Dedifferentiated amniotic fluid mesenchymal stem cell (primary cell): Measurements from ENCODE around the gene SECTM1.
"Not testable (repeated sequence)": the region's sequence is repeated elsewhere in the genome, so short reads cannot be mapped to it uniquely, and the experiment has no call there.

ENCODE experiments used
- DNase-seq: peaks from one replicate; pipeline ENCODE4 v3.0.0-alpha.2; 2016; ENCODE audit errors: extremely low spot score

Gene SECTM1

DNA sequence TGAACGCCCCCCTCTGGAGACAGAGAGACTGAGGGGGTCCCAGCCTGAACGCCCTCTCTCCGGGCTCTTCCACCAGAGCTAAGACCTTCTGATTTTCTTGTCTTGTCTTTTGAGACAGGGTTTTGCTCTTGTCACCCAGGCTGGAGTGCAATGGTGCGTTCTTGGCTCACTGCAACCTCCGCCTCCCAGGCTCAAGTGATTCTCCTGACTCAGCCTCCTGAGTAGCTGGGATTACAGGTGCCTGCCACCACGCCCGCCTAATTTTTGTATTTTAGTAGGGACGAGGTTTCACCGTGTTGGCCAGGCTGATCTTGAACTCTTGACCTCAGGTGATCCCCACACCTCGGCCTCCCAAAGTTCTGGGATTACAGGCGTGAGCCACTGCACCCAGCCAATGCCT lies 14.4 kb upstream of the SECTM1 start:
- DNase-seq, result not testable (repeated sequence)

DNA sequence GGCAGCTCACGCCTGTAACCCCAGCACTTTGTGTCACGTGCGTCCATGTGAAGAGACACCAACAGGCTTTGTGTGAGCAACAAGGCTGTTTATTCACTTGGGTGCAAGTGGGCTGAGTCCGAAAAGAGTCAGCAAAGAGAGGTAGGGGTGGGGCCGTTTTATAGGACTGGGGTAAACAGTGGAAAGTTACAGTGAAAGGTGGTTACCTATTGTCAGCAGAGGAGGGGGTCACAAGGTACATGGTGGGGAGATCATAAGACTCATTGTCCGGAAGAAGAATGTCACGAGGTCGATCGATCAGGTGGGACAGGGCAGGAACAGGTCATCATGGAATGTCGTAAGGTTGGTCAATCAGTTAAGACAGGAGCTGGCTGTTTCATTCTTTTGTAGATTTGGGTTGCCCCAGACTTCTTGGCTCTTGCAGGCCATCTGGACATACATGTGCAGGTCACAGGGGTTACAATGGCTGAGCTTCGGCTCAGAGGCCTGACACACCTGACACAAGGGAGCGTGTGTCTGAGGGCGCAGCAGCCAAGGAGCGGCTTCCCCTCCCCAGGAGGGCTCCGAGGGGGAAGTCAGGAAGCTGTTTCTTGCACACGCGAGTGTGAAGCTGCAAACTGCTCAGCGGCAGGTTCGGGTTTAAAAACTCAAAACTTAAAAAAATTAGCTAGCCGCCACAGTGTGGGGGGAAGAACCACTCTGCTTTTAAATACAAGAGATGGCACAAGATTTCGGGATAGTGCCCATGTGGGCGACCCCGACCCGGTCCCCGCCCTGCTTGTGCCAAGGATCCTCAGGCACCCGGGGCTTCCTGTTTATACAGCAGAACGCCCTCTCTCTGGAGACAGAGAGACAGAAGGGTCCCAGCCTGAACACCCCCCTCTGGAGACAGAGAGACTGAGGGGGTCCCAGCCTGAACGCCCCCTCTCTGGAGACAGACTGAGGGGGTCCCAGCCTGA lies 13.1 kb upstream of the SECTM1 start:
- DNase-seq, result no peak

DNA sequence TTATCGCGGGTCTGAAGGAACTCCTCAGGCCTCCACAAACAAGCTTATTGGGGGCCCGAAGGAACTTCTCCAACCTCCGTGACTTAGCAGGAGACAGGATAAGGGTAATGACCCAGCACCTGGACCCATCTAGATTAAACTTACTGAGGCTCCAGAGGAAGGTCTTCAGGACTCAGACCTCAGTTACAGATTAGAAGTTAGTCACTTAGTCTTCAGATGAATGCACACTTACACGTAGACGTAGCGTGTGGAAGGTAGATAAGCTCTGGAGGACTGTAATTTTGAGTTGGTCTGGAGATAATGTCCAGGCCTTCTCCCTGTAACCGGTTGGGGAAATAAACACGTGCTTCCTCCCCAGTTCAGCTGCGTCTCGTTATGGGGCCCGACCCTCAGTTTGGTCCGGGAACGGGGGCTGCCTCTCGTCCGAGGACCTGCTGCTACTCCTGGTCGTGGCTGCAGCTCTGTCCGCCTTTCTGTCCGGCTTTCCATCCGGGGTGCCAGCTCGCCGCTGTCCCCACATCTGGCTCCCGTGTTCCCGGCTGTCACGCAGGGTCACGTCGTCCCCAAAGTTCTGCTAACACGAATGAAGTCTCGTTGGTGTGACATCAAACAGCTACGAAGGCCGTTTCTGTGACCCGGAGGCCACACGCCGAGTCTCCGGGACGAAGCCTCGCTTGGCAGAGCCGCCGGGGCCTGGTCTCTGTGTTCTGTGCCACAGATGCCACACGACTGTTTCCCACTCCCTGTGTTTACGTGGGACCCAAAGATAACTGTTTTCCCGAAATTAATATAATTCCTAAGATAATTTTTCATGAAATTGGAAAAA lies 11.8 kb upstream of the SECTM1 start:
- DNase-seq, result no peak

DNA sequence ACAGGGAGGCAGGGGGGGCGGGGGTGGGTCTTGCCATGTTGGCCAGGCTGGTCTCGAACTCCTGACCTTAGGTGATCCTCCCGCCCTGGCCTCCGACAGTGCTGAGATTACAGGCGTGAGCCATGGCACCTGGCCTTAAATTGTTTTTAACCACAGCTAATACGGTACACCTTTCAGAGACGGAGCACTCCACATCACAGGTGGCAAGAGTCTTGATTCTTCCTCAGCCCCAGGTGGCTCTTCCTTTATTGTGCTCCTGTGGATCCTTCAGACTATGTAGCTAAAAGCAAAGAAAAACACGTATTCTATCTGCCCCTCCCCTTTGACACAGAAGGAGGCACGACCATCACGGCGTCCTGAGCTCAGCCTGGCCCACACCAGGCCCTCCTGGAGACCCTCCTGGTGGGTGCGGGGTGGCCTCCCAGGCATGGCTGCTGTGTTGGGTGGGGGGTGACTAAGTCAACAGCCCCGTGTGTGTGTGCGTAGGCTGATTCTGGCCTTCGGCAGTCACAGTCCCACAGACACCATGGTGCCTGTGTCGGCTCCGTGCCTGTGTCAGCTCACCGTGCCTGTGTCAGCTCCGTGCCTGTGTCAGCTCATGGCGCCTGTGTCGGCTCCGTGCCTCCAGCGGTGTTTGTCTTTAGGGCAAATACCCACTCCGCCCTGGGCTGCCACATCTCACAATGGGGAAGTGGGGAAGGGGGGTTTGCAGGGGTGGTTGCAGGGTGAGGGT lies 10.8 kb upstream of the SECTM1 start:
- no peak for DNase-seq

DNA sequence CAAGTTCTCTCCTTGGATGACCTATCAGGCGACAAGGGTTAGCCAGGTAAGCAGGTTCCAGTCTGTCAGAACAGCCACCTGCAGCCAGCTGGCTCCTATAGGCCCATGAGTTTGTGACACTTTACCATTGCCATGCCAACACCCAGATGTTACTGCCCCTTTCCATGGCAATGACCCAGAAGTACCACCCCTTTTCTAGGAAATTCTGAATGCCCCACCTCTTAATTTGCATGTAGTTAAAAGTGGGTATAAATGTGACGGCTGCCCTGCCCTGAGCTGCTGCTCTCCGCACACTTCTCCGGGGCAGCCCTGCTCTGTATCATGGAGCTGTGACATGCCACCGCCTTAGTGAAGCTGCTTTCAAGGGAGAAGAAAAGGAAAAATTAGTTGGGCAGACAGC lies 10.0 kb upstream of the SECTM1 start:
- no peak for DNase-seq

DNA sequence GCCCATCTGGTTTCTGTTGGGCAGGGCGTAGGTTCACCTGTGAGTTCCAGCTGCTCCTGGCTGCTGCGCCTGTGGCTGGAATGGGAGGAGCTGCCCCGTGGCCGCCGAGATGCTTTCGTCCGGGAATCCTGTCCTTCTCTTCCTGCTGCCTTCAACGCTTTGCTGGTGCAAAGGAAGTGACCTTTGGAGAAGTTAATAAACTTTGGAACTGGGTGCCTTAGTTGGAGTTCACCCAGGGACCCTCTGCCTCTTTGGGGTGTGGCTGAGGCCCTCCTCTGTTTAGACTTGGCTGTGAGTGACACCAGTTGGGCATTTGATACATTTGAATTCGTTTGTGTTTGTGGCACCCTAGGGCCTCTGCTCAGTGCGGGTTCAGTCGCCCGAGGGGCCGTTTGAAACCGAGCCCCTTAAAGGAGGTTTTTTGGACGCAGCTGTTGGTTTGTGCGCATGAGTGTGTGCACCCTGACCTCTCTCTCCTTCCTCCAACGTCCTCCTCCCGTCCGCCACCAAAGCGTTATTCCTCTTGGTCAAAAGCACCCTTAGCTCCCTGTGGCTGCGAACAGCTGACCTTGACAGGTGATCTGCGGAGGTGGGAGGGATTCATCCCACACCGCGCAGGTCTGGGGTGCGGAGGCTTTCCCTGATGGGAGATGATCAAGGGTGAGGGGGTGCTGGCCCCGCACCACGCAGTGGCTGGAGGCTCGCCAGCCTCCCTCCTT lies 9.0 kb upstream of the SECTM1 start:
- no peak for DNase-seq

DNA sequence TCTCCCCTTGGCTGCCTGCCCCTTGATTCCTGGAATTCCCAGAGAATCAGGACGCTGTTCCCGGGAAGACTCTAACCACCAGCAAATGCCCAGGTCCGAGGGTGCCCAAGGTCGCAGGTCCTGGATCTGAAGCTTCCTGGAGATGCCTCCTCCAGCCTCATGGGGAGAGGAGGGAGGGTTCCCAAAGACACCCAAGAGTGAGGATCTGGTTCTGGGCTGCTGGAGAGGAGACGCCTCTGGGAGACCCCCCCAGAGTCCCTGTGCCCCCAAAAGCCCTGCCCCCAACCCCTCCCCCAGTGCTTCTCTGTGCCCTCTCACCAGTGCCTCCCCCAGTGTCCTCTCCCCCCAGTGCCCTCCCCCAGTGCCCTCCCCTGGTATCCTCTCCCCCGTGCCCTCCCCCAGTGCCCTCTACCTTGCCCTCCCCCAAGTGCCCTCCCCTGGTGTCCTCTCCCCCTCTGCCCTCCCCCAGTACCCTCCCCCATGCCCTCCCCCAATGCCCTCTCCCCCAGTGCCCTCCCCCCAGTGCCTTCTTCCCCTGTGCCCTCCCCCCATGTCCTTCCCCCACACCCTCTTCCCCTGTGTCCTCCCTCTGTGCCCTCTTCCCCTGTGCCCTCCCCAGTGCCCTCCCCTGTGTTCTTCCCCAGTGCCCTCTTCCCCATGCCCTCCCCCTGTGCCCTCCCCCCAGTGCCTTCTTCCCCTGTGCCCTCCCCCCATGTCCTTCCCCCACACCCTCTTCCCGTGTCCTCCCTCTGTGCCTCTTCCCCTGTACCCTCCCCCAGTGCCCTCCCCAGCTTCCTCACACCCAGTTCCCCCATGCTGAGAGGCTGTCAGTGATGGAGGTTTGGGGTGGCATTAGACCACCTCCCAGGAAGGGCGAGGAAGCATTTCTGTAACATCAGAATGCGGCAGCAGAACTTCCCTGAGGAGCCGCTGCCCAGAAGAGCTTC lies 6.3 kb upstream of the SECTM1 start:
- no peak for DNase-seq

DNA sequence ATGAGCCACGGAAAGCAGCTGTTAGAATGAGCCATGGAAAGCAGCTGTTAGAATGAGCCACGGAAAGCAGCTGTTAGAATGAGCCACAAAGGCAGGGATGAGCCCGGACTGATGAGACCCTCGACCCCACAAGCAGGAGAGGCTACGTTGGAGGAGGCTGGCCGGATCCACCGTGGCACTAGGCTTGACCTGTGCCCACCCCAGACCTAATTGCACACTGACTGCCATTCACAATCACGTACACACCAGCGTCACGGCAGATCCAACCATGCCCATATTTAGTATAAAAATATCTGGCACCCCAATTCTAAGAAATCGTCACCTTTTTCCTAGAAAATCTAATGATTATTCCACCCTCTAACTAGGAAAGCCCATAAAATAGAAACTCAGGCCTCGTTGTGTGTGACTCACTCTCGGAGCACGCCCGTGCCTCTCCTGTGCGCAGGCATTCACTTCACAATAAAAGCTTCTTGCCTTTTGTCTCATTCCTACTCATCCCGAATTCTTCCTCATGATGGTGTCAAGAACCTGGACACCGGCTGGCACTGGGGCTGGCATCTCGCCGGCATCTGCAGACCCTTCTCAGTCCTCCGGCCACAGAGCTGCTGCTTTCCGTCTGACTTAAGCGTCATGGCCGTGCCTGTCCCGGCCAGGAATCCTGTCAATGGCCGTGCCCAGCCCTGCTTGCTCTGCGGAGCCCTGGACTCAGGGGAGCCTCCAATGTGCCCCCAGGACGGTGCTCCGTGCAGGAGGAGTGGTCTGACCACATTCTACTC lies 5.5 kb upstream of the SECTM1 start:
- peak; percentile 38 for DNase-seq

DNA sequence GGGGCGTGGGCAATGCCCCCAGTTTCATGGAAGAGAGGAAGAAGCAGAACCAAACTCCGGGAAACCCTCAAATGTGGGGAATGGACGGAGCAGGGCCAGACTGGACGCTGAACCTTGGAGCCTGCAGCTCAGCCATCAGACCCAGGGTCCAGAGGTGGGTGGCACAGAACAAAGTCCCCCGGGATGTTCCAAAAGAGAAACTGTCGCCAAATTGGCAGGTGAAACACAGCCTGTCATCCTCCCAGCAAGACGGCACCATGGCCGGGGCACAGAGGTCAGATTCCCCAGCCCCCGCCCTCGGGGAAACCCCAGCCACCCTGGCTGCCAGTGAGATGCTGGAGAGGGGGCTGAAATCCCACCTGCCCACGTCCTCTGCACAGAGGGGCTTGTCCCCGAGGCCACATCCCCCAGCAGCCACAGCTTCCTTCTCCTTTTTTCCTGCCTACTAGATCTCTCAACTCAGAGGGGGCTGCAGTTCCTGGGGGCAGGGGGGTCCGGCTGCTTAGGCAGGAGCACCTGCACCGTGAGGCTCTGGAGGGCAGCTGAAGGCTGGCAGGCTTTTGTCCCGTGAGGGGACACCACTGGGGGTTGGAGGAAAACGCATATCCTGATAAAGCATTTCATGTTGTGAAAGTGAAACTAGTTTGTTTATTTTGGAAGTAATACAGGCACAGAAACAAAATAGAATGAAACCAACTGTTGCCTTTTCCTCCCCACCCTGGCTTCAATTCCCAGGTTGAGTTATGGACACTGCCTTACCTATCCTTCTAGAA lies 1.2 kb upstream of the SECTM1 start:
- DNase-seq, result peak; percentile 15

DNA sequence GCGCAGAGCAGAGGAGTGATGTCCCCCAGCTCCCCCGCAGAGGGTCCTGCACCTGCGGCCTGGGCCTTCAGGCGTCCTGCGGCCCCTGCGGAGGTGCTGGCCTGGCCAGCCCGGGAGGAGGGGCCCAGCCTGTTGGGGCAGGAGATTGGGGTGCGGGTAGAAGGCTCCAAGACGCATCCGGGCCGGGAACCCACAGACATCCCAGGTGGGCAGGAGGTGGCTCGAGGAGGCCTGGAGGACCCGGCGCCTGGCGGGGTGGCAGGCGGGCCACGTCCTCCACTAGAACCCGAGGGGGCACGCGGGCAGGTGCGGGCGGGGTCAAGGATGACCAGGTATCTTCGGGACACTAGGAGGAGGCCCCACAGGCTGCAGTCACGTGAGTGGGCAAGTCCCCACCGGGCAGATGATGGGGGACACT lies 647 bp upstream of the SECTM1 start:
- DNase-seq, result no peak

DNA sequence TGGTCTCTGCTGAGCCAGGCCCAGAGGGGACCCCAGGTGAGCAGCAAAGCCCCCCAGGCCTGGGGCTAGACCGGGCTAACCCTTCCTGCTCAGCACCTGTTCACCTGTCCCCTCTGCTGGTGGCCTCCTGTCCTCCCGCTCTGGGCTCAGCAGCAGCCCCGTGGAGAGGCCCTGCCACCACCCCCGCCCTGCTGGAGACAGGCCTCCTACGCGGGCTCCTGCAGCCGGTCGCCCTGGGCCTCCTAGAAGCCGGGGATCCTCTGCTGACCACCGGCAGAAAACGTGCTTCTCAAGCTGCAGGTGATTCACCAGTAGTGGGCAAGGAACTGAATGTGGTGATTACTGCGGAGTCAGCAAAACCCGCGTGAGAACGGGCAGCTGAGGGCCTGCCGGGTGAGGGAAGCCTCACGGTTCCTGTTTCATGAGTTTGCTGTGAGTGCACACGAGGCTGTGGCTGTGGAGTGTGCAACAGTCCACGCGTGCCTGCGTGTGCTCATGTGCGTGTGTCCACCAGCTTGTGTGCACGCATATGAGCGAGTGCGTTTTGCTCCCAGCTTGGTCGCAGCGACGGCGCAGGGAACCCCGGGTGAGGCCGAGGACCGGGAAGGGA lies 792 bp downstream of the SECTM1 start:
- DNase-seq, result peak; percentile 28

DNA sequence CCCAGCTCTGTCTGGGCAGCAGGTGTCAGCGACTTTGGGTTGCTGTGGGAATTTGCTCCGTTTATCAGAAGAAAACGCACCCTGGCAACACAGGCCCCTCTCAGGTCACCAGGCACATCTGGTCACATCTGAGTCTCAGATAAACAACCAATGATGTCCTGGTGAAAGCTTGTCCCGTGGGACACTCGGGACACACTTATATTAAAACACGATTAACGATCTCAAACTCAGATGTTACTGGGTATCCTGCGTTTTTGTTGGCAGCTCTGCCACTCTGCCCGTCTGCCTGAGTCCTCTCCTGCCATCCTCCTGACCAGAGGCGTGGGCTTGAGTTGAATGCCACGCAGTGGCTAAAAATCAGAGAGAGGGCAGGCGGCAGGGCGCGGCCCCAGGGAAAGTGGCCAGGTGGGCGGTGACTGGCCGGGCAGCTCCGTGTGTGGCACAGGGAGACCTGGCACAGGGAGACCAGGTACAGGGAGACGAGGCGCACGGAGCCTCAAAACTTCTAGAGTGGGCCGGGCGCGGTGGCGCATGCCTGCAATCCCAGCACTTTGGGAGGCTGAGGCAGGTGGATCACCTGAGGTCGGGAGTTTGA lies 2.1 kb downstream of the SECTM1 start:
- no peak for DNase-seq

DNA sequence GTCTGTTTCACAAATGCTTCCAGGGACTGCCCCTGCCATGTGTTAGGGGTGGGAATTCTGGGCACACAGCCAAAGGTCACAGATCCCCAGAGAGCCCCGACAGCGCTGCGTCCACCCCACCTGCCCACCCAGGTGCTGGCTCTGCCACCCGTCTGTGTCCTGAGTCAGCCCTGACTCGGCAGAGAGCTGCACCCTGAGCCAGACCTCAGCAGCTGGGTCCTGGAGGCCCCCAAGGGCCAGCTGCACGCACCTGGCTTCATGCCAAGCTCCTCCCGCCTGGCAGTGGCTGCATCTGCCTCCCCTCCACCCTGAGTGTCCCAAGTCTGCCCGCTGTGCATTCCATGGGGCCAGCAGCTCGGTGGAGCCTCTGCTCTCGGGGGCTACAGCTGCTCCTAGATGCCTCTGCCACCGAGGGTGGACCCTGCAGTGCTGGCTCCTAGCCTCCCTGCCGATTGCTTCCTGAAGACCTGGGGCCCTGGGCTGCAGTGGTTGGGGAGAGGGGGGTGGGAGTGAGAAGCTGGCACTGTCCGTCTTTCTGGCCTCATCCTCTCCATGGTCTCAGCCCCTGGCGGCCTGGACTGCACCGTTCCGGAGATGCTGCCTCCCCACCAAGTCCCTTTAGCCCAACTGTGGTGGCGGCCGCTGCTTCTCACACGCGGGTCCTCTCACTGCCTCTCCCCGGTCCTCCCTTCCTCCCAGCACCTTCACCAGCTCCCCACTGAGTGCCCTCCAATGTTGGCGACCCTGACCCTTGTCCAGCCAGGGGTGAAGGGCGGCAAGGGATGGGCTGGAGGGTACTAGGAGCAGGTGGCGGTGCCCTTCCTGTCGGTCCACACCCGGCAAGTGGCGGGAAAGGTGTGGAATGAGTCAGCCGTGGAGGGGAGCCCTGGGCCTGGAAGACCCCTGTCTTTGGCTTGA lies 3.0 kb downstream of the SECTM1 start:
- DNase-seq, result no peak

DNA sequence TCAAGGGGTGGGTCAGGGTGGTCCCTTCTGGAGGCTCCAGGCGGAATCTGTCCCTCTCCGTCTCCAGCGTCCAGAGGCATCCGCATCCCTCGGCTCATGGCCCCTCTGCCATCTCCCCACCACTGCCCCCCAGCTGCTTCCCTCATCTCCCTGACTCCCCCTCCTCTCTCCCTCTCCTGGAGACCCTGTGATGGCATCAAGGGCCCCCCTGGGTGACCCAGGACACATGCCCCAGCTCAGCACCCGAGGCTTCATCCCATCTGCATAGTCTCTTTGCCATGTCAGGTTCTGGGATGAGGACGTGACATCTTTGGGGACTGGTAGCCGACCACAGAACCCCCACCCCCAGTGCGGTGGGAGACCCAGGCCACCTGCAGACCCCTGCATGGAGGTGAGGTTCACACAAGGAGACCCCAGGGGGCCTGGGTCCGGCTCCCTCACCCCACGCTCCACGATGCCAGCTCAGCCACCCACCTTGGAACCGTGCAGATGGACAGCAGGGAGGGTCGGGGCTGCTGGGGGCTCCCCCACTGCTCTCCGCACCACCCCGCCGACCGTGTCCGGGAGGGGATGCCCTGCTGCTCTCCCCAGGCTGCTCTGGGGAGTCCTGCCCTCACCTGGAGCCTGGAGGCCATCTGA lies 3.8 kb downstream of the SECTM1 start:
- no peak for DNase-seq

DNA sequence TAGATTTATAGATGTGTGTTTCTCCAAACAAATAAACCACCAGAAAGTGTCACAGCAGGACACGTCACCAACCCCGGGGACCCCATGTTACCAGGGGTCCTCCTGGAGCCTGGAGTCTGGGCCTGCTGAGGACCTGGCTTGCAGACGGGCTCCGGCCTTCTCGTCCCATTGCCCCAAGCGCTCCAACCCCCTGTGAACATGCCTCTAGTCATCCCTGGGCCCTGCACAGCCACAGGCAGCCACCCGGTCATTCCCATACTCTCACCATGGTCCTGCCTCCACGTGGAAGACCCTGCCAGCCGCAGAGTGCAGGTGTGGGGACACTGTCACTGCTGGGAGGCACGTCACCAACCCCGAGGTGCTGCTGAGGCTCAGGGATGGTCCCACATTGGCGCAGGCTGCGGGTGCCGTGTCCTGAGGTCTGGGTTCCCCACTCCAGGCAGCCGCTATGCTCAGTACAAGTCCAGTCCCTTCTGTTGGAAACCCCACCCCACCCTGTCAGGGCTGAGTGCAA lies 4.5 kb downstream of the SECTM1 start:
- DNase-seq, result no peak
